ENCODE results near the gene CHKA.

The CHKA gene

GRCh38 chr11:68006606-68007166, 114.5 kb downstream of the CHKA start:
- H3K36me3 ChIP-seq (replicated peaks; ENCODE audit: insufficient read depth, low read length) = no peaks in the 10 kb centered on the region
- H3K4me1 ChIP-seq (ENCODE audit: low read length) = peaks cover 66% of the 10 kb centered on the region
- no peak for TF ChIP-seq EZH2 (optimal IDR thresholded peaks at IDR 0.05; ENCODE audit: low read depth, low read length)
- TF ChIP-seq, protein P1, sequence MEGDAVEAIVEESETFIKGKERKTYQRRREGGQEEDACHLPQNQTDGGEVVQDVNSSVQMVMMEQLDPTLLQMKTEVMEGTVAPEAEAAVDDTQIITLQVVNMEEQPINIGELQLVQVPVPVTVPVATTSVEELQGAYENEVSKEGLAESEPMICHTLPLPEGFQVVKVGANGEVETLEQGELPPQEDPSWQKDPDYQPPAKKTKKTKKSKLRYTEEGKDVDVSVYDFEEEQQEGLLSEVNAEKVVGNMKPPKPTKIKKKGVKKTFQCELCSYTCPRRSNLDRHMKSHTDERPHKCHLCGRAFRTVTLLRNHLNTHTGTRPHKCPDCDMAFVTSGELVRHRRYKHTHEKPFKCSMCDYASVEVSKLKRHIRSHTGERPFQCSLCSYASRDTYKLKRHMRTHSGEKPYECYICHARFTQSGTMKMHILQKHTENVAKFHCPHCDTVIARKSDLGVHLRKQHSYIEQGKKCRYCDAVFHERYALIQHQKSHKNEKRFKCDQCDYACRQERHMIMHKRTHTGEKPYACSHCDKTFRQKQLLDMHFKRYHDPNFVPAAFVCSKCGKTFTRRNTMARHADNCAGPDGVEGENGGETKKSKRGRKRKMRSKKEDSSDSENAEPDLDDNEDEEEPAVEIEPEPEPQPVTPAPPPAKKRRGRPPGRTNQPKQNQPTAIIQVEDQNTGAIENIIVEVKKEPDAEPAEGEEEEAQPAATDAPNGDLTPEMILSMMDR (IDR thresholded peaks at IDR 0.05; ENCODE audit: low read length) = no peak
- TF ChIP-seq EZH2phosphoT487 (IDR thresholded peaks at IDR 0.05; ENCODE audit: low read length) = no peak
- H3K4me2 ChIP-seq (ENCODE audit: low read depth, low read length) = peak overlapping the region; percentile 20; the same call in 1 of the 2 replicates
- peaks cover 18% of the 10 kb centered on the region for H3K79me2 ChIP-seq (ENCODE audit: low read length)
- H3K4me3 ChIP-seq (ENCODE audit: low read length) = no peak overlapping the region
- no peaks in the 10 kb centered on the region for H4K20me1 ChIP-seq (ENCODE audit: insufficient read depth, low read length)
- no peak overlapping the region for H2AFZ ChIP-seq (ENCODE audit: low read length)
- H3F3A ChIP-seq (ENCODE audit: insufficient read depth, low read length) = peaks cover 58% of the 10 kb centered on the region
- H3K9ac ChIP-seq (ENCODE audit: low read length) = peak overlapping the region; percentile 12; the same call in 1 of the 2 replicates
- no peaks in the 10 kb centered on the region for H3K9me3 ChIP-seq (replicated peaks; ENCODE audit: insufficient read depth, low read length)
- no peaks in the 10 kb centered on the region for H3K9me2 ChIP-seq (replicated peaks; ENCODE audit: insufficient read depth, low read length)
- peak overlapping the region; percentile 42; the same call in 1 of the 2 replicates for H3K27ac ChIP-seq (ENCODE audit: low read length)
- DNase-seq = no peak
- no peaks in the 10 kb centered on the region for H3K27me3 ChIP-seq (replicated peaks; ENCODE audit: insufficient read depth, low read length)

DNA sequence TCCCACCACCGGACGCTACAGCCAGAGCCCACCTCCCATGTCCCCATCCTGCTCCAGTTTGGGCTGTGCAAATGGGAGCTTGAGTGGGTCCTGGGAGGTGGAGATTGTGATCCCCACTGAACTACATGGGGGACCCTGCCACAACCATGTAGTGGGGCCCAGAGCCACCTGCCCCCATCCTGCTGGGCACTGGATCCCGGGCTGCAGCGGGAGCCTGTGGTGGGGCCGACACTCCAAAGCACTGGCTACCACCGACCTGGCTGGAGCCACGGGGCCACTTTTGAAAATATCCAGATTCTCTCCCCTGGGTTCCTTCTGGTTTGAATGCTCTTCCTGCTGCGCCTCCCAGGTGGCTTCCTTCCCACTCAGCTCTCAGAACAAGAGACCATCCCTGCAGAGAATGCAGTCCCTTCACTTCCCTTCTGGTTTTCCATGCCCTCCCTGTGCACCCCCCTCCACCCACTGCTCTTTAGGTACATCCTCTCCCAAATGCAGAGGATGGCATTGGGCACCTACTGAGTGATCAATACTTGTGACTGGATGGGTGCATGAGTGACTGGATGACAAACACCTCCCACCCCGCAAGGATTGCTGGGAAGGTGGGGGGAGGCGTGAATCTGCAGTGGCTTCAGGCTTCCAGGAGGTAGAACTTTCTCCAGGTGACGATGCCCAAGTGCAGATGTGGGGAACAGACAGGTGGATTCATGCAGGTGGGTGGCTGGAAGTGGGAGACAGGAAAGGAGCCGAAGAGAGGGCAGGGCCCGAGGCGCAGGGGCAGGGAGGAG, 116.4 kb downstream of the CHKA start:
- Histone ChIP-seq H3K4me3 (ENCODE audit: low read length) (0 out of 2 replicates have a peak overlapping the region, but pooled peaks have one; percentile 86), H4K20me1 (ENCODE audit: insufficient read depth, low read length) (no peaks in the 10 kb centered on the region), H3K27me3 (replicated peaks; ENCODE audit: insufficient read depth, low read length) (no peaks in the 10 kb centered on the region), H3K9me3 (replicated peaks; ENCODE audit: insufficient read depth, low read length) (no peaks in the 10 kb centered on the region), H3F3A (ENCODE audit: insufficient read depth, low read length) (peaks cover 51% of the 10 kb centered on the region), H3K27ac (ENCODE audit: low read length) (peak overlapping the region; percentile 89; the same call in 1 of the 2 replicates), H3K4me1 (ENCODE audit: low read length) (peaks cover 57% of the 10 kb centered on the region), H3K4me2 (ENCODE audit: low read depth, low read length) (peak overlapping the region; percentile 54), H3K36me3 (replicated peaks; ENCODE audit: insufficient read depth, low read length) (no peaks in the 10 kb centered on the region), H3K79me2 (ENCODE audit: low read length) (peaks cover 32% of the 10 kb centered on the region), H3K9me2 (replicated peaks; ENCODE audit: insufficient read depth, low read length) (no peaks in the 10 kb centered on the region), H2AFZ (ENCODE audit: low read length) (peak overlapping the region; percentile 5; the same call in 1 of the 2 replicates), H3K9ac (ENCODE audit: low read length) (peak overlapping the region; percentile 82; the same call in 1 of the 2 replicates)
- DNase-seq = no peak
- TF ChIP-seq, protein P1 (IDR thresholded peaks at IDR 0.05; ENCODE audit: low read length) = no peak
- TF ChIP-seq EZH2phosphoT487 (IDR thresholded peaks at IDR 0.05; ENCODE audit: low read length) (no peak), EZH2 (optimal IDR thresholded peaks at IDR 0.05; ENCODE audit: low read depth, low read length) (no peak)

- H3K36me3 ChIP-seq (replicated peaks; ENCODE audit: insufficient read depth, low read length) = no peaks in the 10 kb centered on the region
- no peaks in the 10 kb centered on the region for H3K9me3 ChIP-seq (replicated peaks; ENCODE audit: insufficient read depth, low read length)
- peaks cover 54% of the 10 kb centered on the region for H3K4me1 ChIP-seq (ENCODE audit: low read length)
- peak within 1 kb of the TSS; percentile 86 for H3K4me3 ChIP-seq (ENCODE audit: low read length)
- DNase-seq = peak; percentile 96
- peak within 1 kb of the TSS; percentile 82 for H3K9ac ChIP-seq (ENCODE audit: low read length)
- H4K20me1 ChIP-seq (ENCODE audit: insufficient read depth, low read length) = no peaks in the 10 kb centered on the region
- H2AFZ ChIP-seq (ENCODE audit: low read length) = peak within 1 kb of the TSS; percentile 5; the same call in 1 of the 2 replicates
- peaks cover 49% of the 10 kb centered on the region for H3F3A ChIP-seq (ENCODE audit: insufficient read depth, low read length)
- peaks cover 40% of the 10 kb centered on the region for H3K79me2 ChIP-seq (ENCODE audit: low read length)
- peak within 1 kb of the TSS; percentile 89 for H3K27ac ChIP-seq (ENCODE audit: low read length)
- H3K9me2 ChIP-seq (replicated peaks; ENCODE audit: insufficient read depth, low read length) = no peaks in the 10 kb centered on the region
- peak within 1 kb of the TSS; percentile 76 for H3K4me2 ChIP-seq (ENCODE audit: low read depth, low read length)
- H3K27me3 ChIP-seq (replicated peaks; ENCODE audit: insufficient read depth, low read length) = no peaks in the 10 kb centered on the region
- TF ChIP-seq EZH2 (optimal IDR thresholded peaks at IDR 0.05; ENCODE audit: low read depth, low read length) (no peak), EZH2phosphoT487 (IDR thresholded peaks at IDR 0.05; ENCODE audit: low read length) (no peak)
- TF ChIP-seq, protein P1 (IDR thresholded peaks at IDR 0.05; ENCODE audit: low read length) = no peak
Measured at GRCh38 chr11:68003846-68004550, 117.2 kb downstream of the CHKA start, which contains the start of gene UNC93B1. Gene UNC93B1 (minus strand): TSS chr11:68004097. CDS start chr11:68004043, 54 bp downstream.

Measured in MM.1S (cell line).